Bronchial epithelial cell (primary cell): Measurements from ENCODE around the gene DNAH12. TPM values are rescaled to one million over a fixed set of nuclear protein-coding genes. Genes with fewer than 3 reads are reported as not detected.
A peak's percentile ranks its signal among the peaks of the same experiment; 100 is the strongest.

Experiments used
- DNase-seq: peaks from one replicate; pipeline ENCODE4 v3.0.0-alpha.2; 2010; ENCODE audit warnings: low read depth
- FAIRE-seq: peaks from 2 replicates; lab custom pipeline; 2011; peaks lifted over from hg19 to GRCh38; lab: Jason Lieb, UNC
- H3K27me3 ChIP-seq: 2 replicates; pipeline ENCODE4 v1.5.1; 2011; ENCODE audit warnings: low read length; ENCODE audit not compliant: control insufficient read depth, insufficient read depth
- H3K36me3 ChIP-seq: 2 replicates; pipeline ENCODE4 v1.5.1; 2011; ENCODE audit warnings: low read length; ENCODE audit not compliant: control insufficient read depth, insufficient read depth
- H3K4me3 ChIP-seq: 2 replicates; pipeline ENCODE4 v1.5.1; 2011; ENCODE audit warnings: mild to moderate bottlenecking, low read depth, low read length, control low read depth
- CTCF ChIP-seq: IDR thresholded peaks from 2 replicates; pipeline ENCODE4 v1.5.1; 2011; ENCODE audit warnings: mild to moderate bottlenecking, moderate library complexity, low read length, control low read depth, inconsistent platforms; ENCODE audit not compliant: insufficient read depth, severe bottlenecking
- total RNA-seq: library from RNA; depleted of rRNA; stranded (reverse); fragments of >200 nt; gene quantifications from 2 replicates; pipeline ENCODE4 v1.2.1, GENCODE V29; 2014

DNAH12 gene
- total RNA-seq, 1 donor from 2014 or later = under 0.01 TPM

- TF ChIP-seq CTCF = no peak
- FAIRE-seq (no peak), DNase-seq (peak; percentile 59)
- Histone ChIP-seq H3K36me3 (no peaks in the 10 kb centered on the region), H3K27me3 (no peaks in the 10 kb centered on the region), H3K4me3 (no peak overlapping the region)
These were observed 262.4 kb downstream of the DNAH12 start for GRCh38 chr3:57281715-57282114.

- Histone ChIP-seq H3K36me3 (no peaks in the 10 kb centered on the region), H3K27me3 (no peaks in the 10 kb centered on the region), H3K4me3 (no peak overlapping the region)
- FAIRE-seq (no peak), DNase-seq (peak; percentile 22)
- TF ChIP-seq CTCF = no peak
These were observed 264.5 kb downstream of the DNAH12 start for GRCh38 chr3:57279685-57280084.

DNA sequence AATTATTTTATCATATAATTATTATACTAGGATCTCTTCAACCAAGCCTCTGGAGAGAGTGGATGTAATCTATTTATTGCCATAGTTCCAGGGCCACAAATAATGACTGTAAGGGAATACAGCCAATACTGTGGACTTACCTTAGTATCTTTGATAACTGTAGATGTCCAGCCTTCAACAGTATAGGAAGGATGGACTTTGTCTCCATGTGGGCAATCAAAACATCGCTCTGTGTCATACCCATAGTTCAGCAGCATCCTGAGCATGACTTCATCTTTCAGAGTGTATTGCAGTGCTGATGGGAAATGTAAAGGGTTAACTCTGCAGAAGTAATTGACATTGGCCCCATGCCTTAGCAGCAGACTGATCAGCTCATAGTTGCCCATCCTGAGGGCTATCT is 265.9 kb downstream of the DNAH12 start:
- Histone ChIP-seq H3K36me3 (no peaks in the 10 kb centered on the region), H3K27me3 (no peaks in the 10 kb centered on the region), H3K4me3 (no peak overlapping the region)
- no peak for TF ChIP-seq CTCF
- no peak for DNase-seq
- no peak for FAIRE-seq

- no peak for TF ChIP-seq CTCF
- FAIRE-seq (no peak), DNase-seq (no peak)
- Histone ChIP-seq H3K4me3 (no peak overlapping the region), H3K27me3 (no peaks in the 10 kb centered on the region), H3K36me3 (no peaks in the 10 kb centered on the region)
These were observed 268.8 kb downstream of the DNAH12 start for GRCh38 chr3:57275393-57275792.

- no peaks in the 10 kb centered on the region for H3K27me3 ChIP-seq
- H3K36me3 ChIP-seq = peaks cover 1% of the 10 kb centered on the region
- no peak overlapping the region for H3K4me3 ChIP-seq
- TF ChIP-seq CTCF = no peak
- DNase-seq = peak; percentile 15
- no peak for FAIRE-seq
These were observed 269.3 kb downstream of the DNAH12 start for GRCh38 chr3:57274845-57275244.

DNA sequence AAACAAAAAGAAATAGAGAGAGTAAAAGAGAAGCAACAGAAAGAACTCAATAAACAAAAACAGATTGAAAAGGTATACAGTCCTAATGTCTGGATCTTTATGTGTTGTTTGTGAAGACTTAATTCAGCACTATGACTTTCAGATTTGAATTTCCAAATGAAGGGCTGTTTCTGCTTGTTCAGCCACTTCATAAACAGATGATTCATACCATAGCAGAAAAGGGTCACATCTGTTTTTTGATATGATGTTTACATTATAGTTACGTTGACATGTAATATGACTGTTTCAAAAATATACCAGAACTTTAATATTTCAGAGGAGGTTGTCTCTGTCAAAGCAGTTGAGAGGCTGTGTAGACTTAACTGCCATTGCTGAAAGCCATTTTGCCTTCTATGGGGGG is 275.7 kb downstream of the DNAH12 start:
- no peak for TF ChIP-seq CTCF
- FAIRE-seq (no peak), DNase-seq (no peak)
- H3K4me3 ChIP-seq = no peak overlapping the region
- no peaks in the 10 kb centered on the region for H3K27me3 ChIP-seq
- peaks cover 3% of the 10 kb centered on the region for H3K36me3 ChIP-seq
